ENCODE data around the gene LILRA5.

DNA sequence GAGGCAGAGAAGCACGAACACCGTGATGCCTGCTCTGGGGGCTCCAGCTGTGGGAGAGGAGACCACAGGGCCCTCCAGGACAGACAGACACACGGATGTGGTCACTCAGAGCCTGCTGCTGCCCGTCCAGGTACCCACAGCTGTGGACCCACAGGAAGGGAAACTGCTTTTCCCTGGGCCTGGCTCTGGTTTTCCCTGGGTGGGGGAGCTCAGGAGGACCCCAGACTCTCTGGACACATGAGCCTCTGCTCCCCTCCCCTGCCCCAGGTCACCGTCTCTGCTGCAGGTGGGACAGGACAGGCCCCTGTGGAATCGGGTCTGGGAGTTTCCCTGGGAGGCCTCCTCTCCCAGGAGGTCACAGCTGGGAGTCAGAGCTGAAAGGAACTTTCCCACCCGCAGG is 18.7 kb upstream of the LILRA5 start:
- no peak for TF ChIP-seq CTCF (conservative IDR thresholded peaks at IDR 0.05)
- no peak for TF ChIP-seq ZFX (IDR thresholded peaks at IDR 0.05)

Data from C4-2B (cell line).